ENCODE results near the gene P2RX5.

The P2RX5 gene

DNA sequence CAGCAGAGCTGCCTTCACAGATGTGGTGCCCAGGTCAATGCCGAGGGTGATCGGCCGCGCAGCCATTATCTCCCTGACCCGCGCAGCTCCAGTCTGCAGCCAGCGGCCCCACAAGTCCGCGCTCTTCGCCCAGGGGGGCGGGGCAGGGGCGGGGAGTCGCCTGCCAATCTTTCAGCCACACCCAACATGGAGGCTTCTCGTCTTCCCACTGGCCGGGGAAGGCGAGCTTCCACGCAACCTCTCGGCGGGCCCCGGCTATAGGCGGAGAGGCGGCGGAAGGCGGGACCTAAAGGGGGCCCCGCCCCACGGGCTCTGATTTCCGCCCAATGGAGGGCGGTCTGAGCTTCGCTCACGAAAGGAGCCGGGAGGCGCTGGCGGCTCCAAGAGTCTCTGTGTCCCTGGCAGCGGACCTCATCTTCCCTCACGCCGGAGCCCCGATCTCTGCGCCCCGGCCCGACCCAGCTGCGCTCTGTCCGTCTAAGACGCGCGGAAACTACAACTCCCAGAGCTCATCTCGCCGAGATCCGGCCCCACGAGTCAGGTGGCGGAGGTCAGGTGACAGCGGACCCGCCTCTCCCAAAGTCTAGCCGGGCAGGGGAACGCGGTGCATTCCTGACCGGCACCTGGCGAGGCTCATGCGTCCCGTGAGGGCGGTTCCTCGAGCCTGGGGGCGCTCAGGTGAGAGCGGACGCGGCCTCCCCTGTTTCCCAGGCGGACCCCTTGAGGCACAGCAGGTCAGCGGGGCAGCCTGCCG, 59.6 kb downstream of the P2RX5 start, which contains the start of the genes CTNS and SHPK:
Gene CTNS (plus strand): TSS at position 607 of the 754 bp plus-strand sequence. CDS start 3,447 bp downstream, outside the sequence.
Gene SHPK (minus strand): TSS at position 97 of the 754 bp plus-strand sequence. CDS start 31 bp downstream, at position 66.
- Histone ChIP-seq H3K4me3 (ENCODE audit: low read length) (peak within 1 kb of the TSS; percentile 87), H3F3A (ENCODE audit: control insufficient read depth, insufficient read depth) (peaks cover 5% of the 10 kb centered on the region; the same call in 1 of the 2 replicates), H3K9me3 (ENCODE audit: control insufficient read depth, insufficient read depth, low read length) (no peaks in the 10 kb centered on the region), H3K9me2 (replicated peaks; ENCODE audit: control insufficient read depth, low read length) (no peaks in the 10 kb centered on the region), H3K27ac (ENCODE audit: low read depth, low read length) (peak within 1 kb of the TSS; percentile 78), H3K4me2 (ENCODE audit: low read length) (peak within 1 kb of the TSS; percentile 88), H3K79me2 (ENCODE audit: control insufficient read depth, low read length) (peaks cover 11% of the 10 kb centered on the region), H3K4me1 (ENCODE audit: control insufficient read depth, low read length) (peaks cover 17% of the 10 kb centered on the region), H3K36me3 (ENCODE audit: control insufficient read depth, low read length) (no peaks in the 10 kb centered on the region), H3K27me3 (ENCODE audit: control insufficient read depth, low read length) (no peaks in the 10 kb centered on the region), H4K20me1 (ENCODE audit: control insufficient read depth, insufficient read depth, low read depth, low read length) (no peaks in the 10 kb centered on the region)
- no peak for TF ChIP-seq EZH2phosphoT487 (IDR thresholded peaks at IDR 0.05; ENCODE audit: borderline replicate concordance, low read length)

DNA sequence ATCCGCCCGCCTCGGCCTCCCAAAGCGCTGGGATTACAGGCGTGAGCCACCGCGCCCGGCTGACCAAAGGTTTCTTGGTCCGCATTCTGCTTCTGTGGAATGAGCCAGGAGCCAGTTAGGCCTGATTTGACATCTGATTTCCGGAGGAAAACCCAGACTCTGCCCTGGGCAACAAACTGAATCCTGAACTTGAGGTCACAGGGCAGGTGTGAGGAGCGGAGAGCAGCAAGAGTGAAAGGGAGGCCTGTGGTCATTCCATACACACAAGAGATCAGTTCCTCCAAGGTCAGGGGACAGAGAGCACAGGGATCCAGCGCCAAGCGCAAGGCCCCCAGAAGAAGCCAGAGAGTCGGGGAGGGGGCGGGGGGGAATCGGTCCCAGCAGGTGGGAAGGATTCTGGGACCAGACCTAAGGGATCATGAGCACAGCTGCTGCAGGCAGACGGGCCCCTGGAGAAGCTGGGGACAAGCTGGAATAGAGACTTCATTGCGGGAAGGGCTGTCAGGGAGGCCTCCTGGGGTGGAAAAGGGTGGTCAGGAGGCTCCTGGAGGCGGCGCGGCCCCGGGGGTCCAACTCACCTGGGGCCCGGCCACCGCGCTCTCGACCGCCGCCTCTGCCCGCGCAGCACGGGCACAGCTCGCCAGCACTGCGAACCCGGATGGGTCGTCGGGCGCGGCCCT, 60.3 kb downstream of the P2RX5 start:
- Histone ChIP-seq H3K27ac (ENCODE audit: low read depth, low read length) (no peak overlapping the region), H3K4me3 (ENCODE audit: low read length) (peak overlapping the region; percentile 87), H3K9me3 (ENCODE audit: control insufficient read depth, insufficient read depth, low read length) (no peaks in the 10 kb centered on the region), H3K27me3 (ENCODE audit: control insufficient read depth, low read length) (no peaks in the 10 kb centered on the region), H3K4me1 (ENCODE audit: control insufficient read depth, low read length) (peaks cover 17% of the 10 kb centered on the region), H3K9me2 (replicated peaks; ENCODE audit: control insufficient read depth, low read length) (no peaks in the 10 kb centered on the region), H3F3A (ENCODE audit: control insufficient read depth, insufficient read depth) (peaks cover 5% of the 10 kb centered on the region; the same call in 1 of the 2 replicates), H4K20me1 (ENCODE audit: control insufficient read depth, insufficient read depth, low read depth, low read length) (no peaks in the 10 kb centered on the region), H3K36me3 (ENCODE audit: control insufficient read depth, low read length) (no peaks in the 10 kb centered on the region), H3K79me2 (ENCODE audit: control insufficient read depth, low read length) (peaks cover 11% of the 10 kb centered on the region), H3K4me2 (ENCODE audit: low read length) (peak overlapping the region; percentile 88)
- TF ChIP-seq, protein P1, sequence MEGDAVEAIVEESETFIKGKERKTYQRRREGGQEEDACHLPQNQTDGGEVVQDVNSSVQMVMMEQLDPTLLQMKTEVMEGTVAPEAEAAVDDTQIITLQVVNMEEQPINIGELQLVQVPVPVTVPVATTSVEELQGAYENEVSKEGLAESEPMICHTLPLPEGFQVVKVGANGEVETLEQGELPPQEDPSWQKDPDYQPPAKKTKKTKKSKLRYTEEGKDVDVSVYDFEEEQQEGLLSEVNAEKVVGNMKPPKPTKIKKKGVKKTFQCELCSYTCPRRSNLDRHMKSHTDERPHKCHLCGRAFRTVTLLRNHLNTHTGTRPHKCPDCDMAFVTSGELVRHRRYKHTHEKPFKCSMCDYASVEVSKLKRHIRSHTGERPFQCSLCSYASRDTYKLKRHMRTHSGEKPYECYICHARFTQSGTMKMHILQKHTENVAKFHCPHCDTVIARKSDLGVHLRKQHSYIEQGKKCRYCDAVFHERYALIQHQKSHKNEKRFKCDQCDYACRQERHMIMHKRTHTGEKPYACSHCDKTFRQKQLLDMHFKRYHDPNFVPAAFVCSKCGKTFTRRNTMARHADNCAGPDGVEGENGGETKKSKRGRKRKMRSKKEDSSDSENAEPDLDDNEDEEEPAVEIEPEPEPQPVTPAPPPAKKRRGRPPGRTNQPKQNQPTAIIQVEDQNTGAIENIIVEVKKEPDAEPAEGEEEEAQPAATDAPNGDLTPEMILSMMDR (IDR thresholded peaks at IDR 0.05; ENCODE audit: low read depth, low read length, poor library complexity, severe bottlenecking): no peak
- no peak for TF ChIP-seq EZH2phosphoT487 (IDR thresholded peaks at IDR 0.05; ENCODE audit: borderline replicate concordance, low read length)

DNA sequence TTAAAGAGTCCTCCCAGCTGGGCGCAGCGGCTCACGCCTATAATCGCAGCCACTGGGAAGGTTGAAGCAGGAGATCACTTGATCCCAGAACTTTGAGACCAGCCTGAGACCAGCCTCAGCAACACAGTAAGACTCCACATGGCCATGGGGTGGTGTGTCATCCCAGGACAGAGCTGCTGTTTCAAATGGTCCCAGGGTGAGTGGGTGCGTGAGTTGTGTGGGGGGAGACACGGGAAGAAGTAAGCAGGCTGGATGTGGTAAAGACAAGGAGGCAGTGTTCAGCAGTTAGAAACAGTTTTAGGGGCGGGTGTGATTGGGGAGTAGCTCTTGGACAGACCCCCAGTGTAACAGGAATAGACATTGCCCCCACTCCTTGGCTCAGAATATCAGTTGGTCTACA, 63.7 kb downstream of the P2RX5 start:
- Histone ChIP-seq H4K20me1 (ENCODE audit: control insufficient read depth, insufficient read depth, low read depth, low read length) (no peaks in the 10 kb centered on the region), H3K27me3 (ENCODE audit: control insufficient read depth, low read length) (no peaks in the 10 kb centered on the region), H3K4me3 (ENCODE audit: low read length) (no peak overlapping the region), H3K36me3 (ENCODE audit: control insufficient read depth, low read length) (peaks cover 10% of the 10 kb centered on the region; the same call in 1 of the 2 replicates), H3F3A (ENCODE audit: control insufficient read depth, insufficient read depth) (no peaks in the 10 kb centered on the region), H3K9me2 (replicated peaks; ENCODE audit: control insufficient read depth, low read length) (no peaks in the 10 kb centered on the region), H3K79me2 (ENCODE audit: control insufficient read depth, low read length) (peaks cover 11% of the 10 kb centered on the region), H3K4me1 (ENCODE audit: control insufficient read depth, low read length) (peaks cover 8% of the 10 kb centered on the region), H3K4me2 (ENCODE audit: low read length) (no peak overlapping the region), H3K27ac (ENCODE audit: low read depth, low read length) (no peak overlapping the region), H3K9me3 (ENCODE audit: control insufficient read depth, insufficient read depth, low read length) (no peaks in the 10 kb centered on the region)
- TF ChIP-seq, protein P1 (IDR thresholded peaks at IDR 0.05; ENCODE audit: low read depth, low read length, poor library complexity, severe bottlenecking): no peak

Measured in DOHH2 (cell line).